Amygdala (tissue), 56 donors: ENCODE results near the gene ITLN2.
"Not testable (repeated sequence)": the region's sequence is repeated elsewhere in the genome, so short reads cannot be mapped to it uniquely, and the experiment has no call there.

Experiments used
- DNase-seq, 56 donors: peaks; one replicate each; lab custom pipeline; 2025; lab: John Stamatoyannopoulos, UW

ITLN2 gene

GRCh38 chr1:160954158-160955104, at the start of gene ITLN2:
ITLN2 (minus strand) TSS chr1:160954809; CDS start chr1:160954741, 68 bp downstream.
- DNase-seq: peak in 1 of 56 donors; percentile 1

DNA sequence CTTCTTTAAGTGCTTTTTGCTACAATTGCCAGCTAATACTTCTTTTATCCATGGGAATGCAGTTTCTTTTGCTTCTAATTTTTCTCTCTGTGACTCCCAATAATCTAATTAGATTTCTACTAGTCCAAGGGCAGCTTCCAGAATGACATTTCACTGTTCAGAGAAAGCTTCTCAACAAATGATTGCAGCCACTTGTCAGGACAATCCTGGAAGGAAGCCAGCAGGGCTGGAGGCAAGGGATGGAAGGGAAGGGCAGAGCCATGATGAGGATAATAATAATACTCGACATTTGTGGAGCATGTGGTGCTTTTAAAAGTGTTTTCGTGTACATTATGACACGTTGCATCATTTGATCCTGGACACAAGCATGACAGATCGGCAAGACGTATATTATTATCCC, 46.9 kb upstream of the ITLN2 start:
- no peak for DNase-seq

DNA sequence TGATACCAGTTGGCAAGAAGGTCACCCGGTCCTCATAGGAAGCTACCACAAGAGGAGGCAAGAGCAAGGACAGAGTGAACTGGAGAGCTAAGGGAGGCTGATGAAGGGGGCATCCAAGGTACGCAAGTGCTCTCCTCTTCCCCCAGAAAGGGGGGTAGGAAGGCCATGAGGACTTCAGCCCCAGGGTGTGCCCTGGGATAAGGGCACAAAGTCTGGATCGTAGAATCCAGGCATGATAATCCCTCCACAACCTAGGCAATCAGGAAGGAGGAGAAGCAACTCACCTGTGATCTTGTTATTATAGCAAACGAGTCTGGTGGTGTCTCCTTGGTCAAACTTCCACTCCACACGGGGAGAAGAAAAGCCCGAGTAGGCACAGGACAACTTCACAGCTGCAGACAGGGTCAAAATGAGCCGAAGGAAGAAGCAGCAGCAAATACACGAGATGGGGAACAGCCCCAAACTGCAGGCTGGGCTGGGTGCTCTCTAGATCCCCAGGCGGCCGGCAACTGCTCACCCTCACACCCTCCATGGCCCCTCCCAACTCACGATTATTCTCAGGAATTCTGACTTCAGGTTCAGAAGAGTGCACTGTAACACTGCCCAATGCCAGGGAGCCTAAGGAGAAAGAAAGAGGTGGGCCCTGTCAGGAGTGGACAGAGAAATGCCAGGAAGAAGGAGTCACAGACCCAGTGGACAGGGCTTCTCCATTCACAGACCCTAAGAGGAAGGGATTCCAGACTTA, 46.3 kb upstream of the ITLN2 start:
- DNase-seq: no peak

- no peak for DNase-seq
Measured at GRCh38 chr1:160999376-160999775, 44.8 kb upstream of the ITLN2 start.

DNA sequence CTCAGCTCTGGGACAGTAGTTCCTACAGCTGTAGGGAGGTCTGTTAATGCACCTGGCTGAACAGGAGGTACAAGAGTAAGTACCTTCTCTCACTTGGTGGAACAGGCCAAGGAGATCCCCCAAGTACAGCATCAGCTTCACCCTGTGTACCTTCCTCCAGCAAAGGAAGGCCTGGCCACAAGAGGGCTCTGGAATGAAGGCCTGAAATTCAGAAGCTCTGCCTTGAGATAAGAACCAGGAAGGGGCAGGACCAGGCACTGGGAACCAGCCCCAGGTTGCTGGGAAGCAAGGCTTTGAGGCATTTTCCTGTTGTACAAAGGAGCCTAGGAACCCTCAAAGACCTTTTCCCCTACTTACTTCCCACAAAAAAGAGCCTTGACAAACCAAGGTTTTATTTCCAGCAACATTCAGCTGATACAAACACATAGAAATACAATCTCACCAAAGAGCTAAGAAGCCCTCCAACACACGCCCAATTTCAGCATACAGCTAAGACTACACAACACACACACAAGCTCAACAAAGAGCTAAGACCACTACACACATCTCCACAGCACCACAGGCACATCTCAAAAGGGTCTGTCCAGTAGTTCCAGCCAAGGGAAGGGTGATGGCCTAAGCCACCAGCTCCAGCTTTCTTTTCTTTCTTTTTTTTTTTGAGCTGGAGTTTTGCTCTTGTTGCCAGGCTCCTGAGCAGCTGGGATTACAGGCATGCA, 42.9 kb upstream of the ITLN2 start:
- peak in 29 of 56 donors; percentile 2 to 55 (median 15) for DNase-seq

GRCh38 chr1:160996178-160996577, 41.6 kb upstream of the ITLN2 start:
- no peak for DNase-seq

DNA sequence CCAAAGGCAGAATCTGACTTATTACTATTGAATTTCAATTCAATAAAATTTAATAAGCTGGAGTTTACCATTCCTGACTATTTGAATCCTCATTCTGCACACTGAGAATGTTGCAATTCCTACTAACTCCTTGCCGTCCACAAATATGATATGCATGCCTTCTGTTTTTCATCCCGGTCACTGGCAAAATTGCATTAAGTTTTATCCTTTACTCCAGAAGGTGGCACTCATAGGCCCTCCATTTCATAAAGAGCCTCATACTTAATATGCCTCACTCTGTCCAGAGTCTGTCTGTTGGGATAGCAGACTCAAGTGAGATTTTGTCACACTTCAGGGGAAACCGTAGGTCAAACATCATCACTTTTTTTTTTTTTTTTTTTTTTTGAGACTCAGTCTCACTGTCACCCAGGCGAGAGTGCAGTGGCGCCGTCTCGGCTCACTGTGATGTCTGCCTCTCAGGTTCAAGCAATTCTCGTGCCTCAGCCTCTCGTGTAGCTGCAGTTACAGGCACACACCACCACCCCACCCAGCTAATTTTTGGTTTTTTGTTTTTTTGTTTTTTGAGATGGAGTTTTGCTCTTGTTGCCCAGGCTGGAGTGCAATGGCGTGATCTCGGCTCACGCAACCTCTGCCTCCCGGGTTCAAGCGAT, 39.1 kb upstream of the ITLN2 start:
- no peak for DNase-seq

DNA sequence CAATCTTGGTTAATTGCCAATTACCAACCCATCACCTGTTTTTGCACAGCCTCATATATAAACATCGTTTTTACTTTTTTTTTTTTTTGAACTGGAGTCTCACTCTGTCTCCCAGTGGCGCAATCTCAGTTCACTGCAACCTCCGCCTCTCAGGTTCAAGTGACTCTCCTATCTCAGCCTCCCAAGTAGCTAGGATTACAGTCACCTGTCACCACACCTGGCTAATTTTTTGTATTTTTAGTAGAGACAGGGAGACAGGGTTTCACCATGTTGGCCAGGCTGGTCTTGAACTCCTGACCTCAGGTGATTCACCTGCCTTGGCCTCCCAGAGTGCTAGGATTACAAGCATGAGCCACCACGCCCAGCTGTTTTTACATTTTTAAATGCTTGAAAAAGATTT, 37.4 kb upstream of the ITLN2 start:
- not testable (repeated sequence) for DNase-seq

DNA sequence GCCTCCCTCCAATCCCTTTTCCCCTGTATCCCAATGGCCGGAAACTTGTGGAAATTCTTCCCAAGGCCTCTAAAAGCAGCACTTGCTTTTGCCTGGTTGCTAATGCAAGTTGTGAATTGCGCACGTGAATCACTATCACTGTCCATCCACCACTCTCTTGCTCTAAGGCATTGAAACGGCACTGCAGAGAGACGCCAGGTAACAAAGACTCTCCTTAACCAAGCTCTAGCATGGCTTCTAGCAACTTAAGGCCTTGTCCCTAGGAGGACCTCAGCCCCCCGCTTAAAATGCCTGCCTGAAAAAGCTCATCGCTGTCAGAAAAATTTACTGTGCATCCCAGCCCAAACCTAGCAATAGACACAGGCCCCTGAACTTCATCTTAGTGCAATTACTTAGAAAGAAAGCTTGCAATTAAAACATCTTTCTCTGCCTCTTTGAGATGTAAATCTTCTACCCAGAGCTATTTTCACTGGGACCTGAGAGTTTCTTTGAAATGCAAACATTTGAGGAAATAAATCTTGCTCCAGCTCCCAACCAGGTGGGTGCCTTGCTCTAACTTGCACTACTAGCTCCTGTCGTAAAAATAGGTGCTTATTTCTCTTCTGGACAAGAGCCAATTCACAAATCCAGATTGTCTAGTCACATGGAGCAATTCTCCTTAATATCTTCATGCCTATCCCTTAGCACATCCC, 32.9 kb upstream of the ITLN2 start:
- no peak for DNase-seq

DNA sequence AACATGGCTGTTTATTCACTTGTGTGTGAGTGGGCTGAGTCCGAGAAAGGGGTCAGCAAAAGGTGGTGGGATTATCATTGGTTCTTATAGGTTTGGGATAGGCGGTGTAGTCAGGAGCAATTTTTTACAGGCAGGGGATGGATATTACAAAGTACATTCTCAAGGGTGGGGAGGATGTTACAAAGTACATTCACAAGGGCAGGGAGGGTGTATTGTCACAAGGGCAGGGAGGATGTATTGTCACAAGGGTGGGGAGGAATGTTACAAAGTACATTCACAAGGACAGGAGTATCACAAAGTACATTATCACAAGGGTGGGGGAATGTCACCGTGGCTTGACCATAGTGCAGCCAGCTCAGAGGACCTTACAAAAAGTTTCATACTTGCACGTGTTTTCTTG, 31.1 kb upstream of the ITLN2 start:
- no peak for DNase-seq

- peak in 4 of 56 donors; percentile 1 to 7 (median 2) for DNase-seq
Measured at GRCh38 chr1:160981584-160982411, 27.2 kb upstream of the ITLN2 start.

GRCh38 chr1:160979286-160979685, 24.7 kb upstream of the ITLN2 start:
- DNase-seq: no peak

DNA sequence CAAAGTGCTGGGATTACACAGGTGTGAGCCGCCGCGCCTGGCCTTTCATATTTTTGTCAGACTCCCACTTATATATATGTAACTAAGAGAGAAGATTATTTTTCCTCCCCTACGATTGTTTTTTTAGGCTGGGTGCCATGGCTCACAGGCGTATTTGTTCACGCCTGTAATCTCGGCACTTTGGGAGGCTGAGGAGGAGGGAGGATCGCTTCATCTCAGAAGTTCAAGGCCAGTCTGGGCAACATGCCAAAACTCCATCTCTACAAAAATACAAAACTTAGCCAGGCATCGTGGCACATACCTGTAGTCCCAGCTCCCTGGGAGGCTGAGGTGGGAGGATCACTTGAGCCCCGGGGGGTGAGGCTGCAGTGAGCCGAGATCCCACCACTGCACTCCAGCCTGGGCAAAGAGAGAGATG, 23.9 kb upstream of the ITLN2 start:
- DNase-seq: no peak

DNA sequence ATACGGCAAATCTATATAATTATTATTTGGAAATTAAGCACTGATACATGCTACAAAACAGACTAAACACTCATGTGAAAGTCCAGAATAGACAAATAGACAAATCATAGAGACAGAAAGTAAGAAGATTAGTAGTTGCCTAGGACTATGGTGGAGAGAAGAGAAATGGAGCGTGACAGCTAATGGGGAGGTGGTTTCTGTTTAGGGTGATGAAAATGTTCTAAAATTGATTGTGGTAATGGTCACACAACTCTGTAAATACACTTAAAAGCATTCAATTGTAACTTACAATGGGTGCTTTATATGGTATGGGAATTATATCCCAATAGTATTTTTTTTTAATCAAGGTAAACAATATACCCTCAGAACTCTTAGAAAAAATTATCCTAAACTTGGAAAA, 20.4 kb upstream of the ITLN2 start:
- no peak for DNase-seq

GRCh38 chr1:160973491-160973890, 18.9 kb upstream of the ITLN2 start:
- DNase-seq: no peak

GRCh38 chr1:160972939-160973338, 18.3 kb upstream of the ITLN2 start:
- no peak for DNase-seq

- DNase-seq: no peak
Measured at GRCh38 chr1:160971618-160972056, 17.0 kb upstream of the ITLN2 start.

DNA sequence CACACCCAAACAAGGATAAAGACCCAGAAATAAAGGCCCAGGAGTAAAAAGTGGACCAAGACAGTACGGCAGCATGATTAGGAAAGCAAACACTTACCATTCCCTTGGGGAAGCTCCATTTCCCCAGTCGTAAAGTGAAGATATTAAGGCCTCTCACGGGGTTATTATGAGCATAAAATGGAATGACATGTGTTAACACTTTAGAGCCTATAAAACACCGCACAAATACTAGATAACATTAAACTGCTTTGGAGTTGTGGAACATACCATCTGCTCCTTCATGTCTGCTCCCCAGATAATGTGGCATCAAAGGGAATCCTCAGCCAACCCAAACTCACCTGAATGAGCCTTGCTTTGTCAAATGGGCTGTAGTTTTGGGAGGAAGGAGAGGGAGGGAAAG, 8.9 kb upstream of the ITLN2 start:
- DNase-seq: no peak

GRCh38 chr1:160961419-160961818, 6.8 kb upstream of the ITLN2 start:
- DNase-seq: no peak
